HG02884 (cell line): Measurements from ENCODE around the gene RAI14.
"Not testable (repeated sequence)": the region's sequence is repeated elsewhere in the genome, so short reads cannot be mapped to it uniquely, and the experiment has no call there.

Source experiments
- ATAC-seq: cut with Tn5 transposase; IDR thresholded peaks from one replicate; pipeline ENCODE4 v1.9.1; 2021; ENCODE audit warnings: mild to moderate bottlenecking, moderate library complexity; ENCODE audit not compliant: unreplicated experiment

RAI14 gene

DNA sequence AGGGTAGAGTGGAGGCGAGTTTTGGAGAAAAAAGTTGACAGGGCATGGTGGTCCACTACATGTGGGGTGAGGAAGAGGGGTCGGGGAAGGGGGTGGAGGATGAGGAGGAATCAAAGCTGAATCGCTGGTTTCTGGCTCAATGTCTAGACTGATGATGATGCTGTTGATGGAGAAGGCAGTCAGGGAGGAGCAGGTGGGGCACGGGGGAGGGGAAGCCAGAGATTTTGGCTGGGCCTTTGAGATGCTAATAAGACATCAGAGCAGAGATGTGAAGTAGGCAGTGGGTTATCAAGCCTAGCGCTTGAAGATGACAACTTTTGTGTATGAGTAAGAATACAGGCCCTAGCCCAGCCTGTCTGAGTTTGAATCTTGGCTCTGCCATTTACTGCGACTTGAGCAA, 150.4 kb downstream of the RAI14 start:
- no peak for ATAC-seq

DNA sequence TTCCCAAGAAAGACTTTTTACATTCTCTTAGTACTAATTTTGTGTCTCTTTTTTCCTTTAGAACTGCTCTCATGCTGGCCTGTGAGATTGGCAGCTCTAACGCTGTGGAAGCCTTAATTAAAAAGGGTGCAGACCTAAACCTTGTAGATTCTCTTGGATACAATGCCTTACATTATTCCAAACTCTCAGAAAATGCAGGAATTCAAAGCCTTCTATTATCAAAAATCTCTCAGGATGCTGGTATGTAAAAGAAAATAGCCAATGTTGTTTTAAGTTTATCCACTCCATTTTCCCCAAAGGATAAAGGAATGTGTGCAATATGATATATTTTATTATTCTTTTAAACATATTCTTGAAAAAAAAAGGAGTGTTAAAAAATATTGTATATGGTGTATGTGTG, 155.6 kb downstream of the RAI14 start:
- ATAC-seq: no peak

DNA sequence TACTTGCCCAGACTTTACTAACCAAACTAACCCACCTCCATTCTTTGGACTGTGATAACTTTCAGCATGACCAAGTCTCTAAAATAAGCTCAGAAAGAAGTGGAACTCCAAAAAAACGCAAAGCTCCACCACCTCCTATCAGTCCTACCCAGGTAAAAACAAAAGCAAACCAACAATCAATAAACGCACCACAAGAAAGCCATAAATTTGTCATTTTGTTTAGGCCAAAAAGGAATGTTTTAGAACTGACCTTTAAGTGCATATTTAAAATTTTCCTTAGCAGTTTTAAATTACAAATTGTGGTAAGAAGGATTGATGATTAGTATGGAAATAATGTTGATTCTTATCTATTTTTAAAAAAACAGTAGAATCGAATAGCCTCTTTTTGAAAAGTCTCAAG, 157.4 kb downstream of the RAI14 start:
- ATAC-seq: no peak

DNA sequence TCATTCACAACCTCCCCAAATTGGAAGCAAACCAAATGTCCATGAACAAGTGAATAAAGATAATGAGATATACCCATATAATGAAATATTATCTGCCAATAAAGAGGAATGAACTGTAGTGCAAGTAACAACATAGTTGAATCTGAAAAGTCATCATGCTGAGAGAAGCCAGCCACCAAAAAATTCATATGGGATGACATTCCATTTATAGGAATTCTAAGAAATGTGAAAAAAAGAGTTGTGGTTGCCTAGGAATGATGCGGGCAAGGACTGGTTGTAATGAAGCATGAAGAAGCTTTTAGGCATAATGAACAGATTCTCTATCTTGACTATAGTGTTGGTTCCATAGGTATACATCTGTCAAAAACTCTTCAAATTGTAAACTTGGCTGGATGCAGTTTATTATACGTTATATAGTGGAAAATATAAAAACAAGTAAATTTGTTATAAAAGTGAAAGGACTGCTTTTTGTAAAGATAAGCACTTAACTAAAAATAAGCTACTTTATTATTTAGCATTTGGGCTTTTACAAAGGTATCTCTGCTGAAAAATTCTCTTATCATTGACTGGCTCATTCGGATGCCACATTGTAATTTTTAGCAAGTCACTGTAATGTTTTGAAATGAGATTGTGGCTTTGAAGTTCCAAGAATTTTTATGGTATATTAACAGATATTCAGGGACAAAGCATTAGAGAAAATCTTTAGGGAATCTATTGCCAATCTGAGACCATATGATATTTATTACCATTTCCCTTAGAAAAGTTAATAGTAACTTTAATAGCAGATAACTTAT, 161.6 kb downstream of the RAI14 start:
- no peak for ATAC-seq

DNA sequence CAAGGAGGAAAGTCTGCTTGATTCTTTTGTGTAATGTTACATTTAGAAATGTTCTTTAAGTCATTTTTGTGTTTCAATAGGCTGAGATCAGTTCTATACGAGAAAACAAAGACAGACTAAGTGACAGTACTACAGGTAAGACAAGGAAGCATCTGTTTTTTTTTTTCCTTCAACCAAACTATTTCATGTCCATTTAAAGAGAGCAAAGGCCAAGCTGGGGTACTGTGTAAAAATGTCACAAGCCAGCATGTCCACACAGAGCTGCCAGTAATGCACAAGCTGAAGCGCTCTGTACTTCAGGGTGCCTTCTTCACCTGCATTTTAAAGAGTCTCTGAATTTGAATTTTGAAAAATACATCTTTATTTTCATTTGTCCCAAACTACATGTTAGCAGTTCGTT, 162.6 kb downstream of the RAI14 start:
- ATAC-seq: no peak

DNA sequence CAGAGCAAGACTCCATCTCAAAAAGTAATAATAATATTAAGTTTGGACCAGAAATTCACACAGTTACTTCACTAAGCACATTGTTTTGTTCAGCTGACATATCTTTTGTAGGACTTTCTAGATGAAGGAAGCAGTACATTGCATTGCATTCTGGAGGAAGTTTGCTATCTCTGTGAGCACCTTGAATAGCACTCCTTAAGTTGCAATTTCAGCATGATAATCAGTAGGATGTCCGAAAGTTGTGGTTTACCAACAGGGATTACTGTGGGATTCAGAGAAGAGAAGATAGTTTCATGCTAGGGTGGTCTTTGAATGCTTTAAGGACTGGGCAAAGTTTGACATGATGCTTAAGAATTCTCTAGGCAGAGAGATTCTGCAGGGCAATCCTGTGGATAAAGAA, 164.5 kb downstream of the RAI14 start:
- no peak for ATAC-seq

DNA sequence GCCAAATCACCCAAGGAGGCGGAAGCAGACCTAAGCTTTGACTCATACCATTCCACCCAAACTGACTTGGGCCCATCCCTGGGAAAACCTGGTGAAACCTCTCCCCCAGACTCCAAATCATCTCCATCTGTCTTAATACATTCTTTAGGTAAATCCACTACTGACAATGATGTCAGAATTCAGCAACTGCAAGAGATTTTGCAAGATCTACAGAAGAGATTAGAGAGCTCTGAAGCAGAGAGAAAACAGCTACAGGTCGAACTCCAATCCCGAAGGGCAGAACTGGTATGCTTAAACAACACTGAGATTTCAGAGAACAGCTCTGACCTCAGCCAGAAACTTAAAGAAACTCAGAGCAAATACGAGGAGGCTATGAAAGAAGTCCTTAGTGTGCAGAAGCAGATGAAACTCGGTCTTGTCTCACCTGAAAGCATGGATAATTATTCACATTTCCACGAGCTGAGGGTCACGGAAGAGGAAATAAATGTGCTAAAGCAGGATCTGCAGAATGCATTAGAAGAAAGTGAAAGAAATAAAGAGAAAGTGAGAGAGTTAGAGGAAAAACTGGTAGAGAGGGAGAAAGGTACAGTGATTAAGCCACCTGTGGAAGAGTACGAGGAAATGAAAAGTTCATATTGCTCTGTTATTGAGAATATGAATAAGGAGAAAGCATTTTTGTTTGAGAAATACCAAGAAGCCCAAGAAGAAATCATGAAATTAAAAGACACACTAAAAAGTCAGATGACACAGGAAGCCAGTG, 167.0 kb downstream of the RAI14 start:
- ATAC-seq: no peak

DNA sequence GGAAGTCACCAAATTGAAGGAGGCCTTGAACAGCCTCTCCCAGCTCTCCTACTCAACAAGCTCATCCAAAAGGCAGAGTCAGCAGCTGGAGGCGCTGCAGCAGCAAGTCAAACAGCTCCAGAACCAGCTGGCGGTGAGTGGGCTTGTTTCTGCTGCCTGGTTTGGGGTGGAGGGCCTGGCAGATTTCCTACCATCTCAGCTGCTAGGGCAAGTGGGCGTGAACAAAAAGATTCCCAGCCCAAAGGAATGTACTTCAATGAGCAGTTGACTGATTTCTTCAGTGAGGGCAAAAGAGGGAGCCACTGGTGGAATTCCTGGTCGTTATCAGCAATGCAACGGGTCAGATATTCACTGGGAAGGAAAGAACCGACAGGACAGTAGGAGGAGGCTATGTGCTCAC, 170.2 kb downstream of the RAI14 start:
- no peak for ATAC-seq

DNA sequence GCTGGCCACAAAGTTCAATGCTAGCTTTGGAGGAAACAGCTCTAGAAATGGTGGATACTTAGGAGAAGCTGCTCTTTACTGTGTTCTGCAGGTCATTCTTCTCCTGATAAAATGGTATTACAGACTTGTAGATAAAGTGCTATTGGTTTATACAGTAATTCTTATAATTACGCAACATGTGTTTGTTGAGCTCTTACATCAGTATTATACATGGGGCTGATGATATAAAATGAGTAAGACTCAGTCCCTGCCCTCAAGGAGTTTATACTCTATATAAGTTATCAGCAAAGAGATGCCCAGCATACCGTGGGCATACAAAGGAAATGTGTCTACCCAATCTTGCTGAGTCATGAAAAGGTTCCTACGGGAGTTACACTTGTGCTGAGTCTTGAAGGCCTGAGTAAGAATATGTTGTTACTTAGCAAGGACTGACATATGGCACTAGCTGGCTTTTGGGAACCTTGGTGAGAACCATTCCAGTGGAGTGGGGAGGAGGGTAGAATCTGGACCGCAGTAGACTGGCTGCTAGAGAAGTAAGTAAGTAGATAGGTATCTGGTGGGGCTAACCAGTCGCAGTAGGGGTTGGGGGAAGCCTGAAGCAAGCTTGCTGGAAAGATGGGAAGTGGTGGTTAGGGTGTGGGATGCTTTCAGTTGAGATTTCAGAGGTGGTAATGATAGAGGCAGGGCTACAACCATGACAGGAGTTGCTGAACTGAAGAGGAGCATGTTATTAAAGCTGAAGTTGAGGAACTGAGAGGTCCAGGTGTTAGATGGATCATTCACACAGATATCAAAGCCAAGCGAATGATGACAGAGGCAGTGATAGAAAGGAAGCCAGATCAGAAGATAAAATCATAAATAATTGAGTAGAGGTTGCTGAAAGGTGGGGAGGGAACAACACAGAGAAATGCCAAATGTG, 171.7 kb downstream of the RAI14 start:
- ATAC-seq: no peak

DNA sequence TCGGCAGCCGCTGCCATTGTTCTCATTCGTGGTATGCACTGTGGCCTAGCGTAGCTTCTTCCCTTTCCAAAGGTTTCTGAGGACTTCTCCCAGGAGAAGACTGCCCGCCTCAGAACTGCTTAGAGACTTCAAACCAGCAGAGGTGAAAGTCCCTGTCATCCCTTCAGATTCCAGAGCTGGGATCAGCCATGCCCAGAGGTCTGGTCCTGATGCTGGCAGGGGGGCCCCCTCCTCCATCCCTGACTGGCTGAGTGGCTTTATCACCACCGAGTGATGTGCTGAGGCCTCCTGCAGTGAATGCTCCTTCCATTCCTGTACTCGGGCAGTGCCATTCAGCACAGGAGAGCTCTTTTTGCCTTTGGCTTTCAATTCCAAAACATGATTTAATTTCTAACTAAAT, 174.7 kb downstream of the RAI14 start:
- ATAC-seq: not testable (repeated sequence)

DNA sequence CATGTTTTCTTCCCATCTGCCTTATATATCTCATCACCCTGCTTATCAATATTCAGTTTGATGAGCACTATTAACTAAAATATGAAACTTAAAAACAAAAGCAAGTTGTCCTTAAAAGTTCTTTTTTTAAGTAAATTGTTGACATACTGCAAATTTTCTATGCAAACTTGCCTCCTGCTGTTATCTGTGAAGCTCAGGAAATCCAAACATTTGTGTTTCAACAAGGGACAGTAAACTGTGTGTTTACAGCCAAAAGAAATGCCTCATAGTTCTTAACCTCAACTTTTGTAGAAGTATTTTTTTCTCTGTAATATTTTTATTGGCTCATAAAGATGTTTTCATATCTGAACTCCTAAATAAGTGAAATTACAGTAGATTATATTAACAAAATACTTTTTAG, 175.2 kb downstream of the RAI14 start:
- no peak for ATAC-seq

DNA sequence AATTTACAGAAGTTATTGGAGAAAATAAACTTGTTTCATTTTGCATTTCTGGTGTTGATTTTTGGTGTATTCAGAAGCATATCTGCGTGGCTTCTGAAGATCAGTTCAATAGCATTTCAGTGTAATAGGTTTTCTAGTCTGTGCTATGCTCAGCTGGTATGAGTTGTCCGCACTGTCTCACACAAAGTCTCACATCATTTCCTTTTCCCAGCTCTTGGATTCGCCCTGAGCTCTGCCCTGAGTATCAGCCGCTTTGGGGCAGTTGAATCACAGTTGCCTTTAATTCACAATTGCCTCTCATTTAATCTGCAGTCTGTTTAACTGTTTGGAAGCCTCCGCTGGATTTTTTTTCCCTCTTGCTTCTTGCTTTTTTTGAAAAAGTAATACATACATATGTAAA, 176.4 kb downstream of the RAI14 start:
- no peak for ATAC-seq

DNA sequence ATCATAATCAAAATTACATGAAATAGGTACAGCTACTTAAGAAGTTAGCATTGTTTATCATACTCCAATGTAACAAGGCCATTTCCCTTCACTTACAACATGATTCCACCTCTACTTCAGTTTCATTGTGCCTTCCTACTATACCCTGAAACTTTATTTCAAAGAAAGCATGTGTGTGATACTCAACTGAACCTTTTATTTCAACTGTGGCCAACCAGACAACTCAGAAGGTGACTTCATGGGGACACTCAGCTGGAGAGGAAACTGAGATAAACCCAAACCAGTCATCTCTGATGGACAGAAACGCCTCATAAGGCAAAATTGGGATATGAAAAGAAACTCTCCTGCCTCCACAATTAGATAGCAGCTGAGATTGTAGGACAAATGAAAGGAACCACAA, 177.0 kb downstream of the RAI14 start:
- ATAC-seq: no peak

DNA sequence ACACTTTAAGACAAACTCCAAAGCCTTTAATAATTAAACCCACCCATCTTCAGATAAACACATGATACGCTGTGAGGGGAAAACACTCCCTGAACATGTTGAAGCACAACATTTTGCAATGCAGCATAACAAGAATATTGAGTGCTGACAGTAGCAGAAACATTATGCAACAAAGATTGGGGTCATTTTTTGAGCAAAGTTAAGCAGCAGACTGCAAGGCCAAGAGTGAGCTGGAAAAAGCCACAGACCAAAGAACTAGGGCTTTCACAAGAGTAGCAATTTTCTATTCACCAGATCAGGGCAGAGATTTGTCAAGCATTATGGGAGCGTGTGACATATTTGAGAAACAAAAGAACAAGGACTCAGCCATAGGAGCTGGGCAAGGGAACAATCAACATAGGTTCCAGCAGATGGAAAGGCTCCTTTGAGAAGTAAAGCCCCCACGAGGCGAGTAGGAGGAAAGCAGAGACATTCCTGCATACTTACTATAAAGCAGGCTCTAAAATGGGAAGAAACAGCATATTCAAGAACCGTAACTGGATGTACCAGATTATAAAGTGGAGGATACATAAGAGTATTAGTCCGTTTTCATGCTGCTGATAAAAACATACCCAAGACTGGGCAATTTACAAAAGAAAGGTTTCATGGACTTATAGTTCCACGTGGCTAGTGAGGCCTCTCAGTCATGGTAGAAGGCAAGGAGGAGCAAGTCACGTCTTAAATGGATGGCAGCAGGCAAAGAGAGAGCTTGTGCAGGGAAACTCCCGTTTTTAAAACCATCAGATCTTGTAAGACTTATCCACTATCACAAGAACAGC, 178.1 kb downstream of the RAI14 start:
- no peak for ATAC-seq

DNA sequence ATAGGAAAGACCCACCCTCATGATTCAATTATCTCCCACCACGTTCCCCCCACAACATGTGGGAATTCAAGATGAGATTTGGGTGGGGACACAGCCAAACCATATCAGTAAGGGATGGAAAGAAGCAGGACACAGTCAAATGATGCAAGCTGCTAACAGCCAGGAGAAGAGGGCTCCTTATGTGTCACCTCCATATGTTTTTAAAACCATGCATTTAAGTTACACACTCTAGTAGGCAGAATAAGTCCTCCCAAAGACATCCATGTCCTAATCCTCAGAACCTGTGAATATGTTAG, 178.6 kb downstream of the RAI14 start:
- ATAC-seq: no peak

DNA sequence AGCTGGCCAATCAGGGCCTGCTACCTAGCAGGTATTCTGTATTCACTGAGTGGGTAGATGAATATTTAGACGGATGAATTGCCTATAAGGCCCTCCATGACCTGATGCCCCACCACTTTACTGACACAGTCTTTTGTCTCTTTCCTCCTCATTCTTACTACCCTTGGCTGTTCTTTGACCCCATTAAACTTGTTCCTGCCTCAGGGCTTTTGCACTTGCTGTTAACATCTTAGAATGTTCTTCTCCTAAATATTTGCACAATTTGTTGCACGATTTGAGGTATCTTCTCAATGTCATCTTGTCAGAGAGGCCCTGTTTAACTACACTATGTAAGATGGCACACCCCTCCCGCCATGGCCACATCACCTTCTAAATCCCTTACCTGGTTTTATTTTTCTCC, 179.5 kb downstream of the RAI14 start:
- no peak for ATAC-seq

DNA sequence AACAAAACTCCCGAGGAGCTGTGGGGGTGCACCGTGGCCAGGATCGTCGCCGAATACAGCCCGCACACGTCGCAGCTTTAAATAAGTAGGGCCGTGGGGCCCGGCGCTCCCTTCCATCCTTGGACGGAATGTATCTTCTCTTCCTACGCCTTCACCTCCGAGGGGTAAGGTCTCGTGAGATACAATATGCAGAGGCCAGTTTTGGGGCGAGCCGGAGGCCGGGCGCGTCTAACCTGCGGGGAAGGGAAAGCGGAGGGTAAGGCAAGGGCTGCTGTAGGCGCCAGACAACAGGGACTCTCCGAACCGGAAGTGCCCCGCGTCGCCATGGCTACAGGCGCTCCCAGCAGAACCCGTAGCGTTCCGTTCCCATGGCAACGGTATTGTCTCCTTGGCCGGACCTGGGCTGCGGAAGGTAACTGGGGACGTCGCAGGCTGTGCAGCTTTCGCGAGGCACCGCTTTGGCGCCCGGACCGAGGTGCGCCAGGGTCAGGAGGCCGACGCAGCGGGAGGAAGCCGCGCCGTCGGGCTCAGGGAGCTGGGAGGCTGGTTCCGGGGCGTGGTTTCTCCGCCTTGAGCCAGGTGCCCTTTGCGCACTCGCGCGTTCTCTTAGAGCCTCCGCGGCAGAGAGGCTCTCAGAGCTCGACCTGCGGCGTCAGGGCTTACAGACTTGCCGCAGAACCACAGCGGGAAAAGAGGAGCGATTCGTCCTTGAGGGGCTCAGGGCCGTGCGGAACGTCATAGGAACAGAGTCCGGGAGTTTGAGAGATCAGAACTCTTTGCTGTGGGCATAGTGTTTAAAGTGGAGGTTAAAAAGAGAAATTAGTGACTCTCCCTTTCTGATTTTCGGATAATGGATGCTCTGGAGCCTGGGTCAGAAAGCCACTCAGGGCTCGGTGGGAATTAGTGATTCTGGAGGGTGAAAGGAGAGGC, 182.9 kb downstream of the RAI14 start, which contains the start of gene TTC23L:
TTC23L (plus strand) TSS at position 380 of the 930 bp plus-strand sequence. CDS start 1,508 bp downstream, outside the sequence.
- ATAC-seq: peak; percentile 95

DNA sequence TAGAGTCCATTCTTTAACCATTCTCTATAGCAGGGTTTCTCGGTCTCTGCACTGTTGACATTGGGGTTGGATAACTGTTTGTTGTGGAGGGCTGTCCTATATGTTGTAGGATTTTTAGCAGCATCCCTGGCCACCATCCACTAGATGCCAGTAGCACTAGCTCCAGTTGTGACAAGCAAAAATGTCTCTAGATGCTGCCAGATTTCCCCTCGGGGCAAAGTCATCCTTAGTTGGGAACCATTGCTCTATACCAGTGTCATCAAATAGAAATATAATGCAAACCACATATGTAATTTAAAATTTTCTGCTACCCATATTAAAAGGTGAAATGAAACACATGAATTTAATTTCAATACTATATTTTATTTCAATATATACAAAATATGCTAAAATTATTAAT, 185.7 kb downstream of the RAI14 start:
- ATAC-seq: no peak

DNA sequence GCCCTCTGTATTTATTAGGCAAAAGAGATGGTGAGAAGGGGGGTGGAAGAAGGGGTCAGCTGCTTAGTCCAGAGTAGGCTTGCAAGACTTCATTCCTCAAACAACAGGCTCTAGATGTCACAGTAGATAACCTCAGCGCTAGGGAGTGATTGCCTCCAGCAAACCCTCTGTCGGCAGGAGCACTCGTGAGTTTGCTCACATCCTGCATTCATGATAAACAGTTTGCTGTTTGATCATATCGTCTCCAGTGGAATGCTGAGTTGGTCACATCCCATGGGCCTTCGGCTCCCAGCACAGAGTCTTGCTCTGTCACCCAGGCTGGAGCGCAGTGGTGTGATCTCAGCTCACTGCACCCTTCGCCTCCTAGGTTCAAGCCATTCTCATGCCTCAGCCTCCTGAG, 186.4 kb downstream of the RAI14 start:
- ATAC-seq: no peak

DNA sequence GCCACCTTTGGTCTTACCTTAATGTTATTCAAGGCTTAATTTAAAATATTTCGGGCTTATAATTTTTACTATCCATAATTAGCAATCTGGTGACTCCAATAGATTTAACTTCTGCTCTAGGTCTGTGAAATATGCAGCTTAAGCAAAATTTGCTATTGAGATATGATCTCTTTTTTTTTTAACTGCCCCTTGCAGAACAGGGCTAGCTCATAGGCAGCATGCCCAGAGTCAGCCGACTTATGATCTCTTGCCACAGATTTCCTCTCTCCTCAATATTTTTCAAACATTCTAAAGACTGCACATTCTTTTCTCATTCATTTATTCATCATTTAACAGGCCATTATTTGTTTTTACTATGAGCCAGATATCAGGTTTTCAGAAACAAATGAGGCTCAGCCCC, 187.4 kb downstream of the RAI14 start:
- ATAC-seq: no peak
